ENCODE data around the gene PPP2R5D. TPM values are rescaled to one million over a fixed set of nuclear protein-coding genes. Genes with fewer than 3 reads are reported as not detected.
A peak's percentile ranks its signal among the peaks of the same experiment; 100 is the strongest.
"Not testable (repeated sequence)": the region's sequence is repeated elsewhere in the genome, so short reads cannot be mapped to it uniquely, and the experiment has no call there.

PPP2R5D gene
- total RNA-seq, 1 experiment from 2014 or later = 53.5 TPM

DNA sequence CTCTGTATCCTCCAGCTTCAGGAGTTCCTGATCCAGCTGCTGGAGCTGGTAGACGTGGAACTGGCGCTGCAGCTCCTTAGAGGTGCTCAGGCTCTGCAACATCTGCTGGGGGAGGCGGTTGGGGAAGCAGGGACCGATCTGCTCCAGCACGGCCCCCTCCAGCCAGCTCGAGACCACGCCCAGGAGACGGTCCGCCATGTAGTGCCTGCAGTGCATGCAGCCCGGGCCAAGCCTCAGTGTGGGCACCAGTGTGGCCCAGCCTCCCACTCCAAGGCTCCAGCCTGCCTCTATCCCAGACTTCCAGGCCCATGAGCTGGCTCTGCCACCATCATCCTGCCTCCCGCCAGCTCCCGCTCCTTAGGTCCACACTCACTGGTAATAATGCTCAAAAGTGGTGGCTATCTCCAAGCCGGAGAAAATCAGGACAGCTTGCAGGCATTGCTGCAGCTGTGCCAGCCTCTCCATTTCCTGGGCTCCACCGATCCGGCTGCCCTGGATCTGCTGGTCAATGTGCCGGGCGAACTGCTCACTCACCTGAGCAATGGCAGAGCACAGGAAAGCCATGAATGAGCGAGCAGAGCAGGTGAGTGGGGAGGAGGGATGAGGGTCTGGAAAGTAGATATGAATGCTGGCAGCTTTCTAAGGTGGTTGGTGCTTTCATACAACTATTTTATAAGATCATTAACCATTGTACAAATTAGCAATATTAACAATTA lies 56.3 kb downstream of the PPP2R5D start:
- H3K79me2 ChIP-seq (ENCODE audit: insufficient read depth, low read length) = no peaks in the 10 kb centered on the region

DNA sequence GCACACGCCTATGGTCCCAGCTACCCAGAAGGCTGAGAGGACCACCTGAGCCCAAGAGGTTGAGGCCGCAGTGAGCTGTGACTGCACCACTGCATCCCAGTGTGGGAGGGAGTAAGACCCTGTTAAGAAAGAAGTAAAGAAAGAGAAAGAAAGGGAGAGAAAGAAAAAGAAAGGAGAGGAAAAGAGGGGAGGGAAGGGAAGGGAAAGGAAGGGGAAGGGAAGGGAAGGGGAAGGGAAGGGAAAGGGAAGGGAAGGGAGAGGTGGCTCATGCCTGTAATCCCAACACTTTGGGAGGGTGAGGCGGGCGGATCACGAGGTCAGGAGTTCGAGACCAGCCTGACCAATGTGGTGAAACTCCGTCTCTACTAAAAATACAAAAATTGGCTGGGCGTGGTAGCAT lies 57.1 kb downstream of the PPP2R5D start:
- H3K14ac ChIP-seq (ENCODE audit: insufficient read depth, low read length); H3K9ac ChIP-seq (ENCODE audit: extremely low read depth, insufficient read length, low read length); H3K56ac ChIP-seq (ENCODE audit: insufficient read length, low read depth, low read length); H2BK15ac ChIP-seq (ENCODE audit: low read depth, low read length); H3K23ac ChIP-seq (ENCODE audit: insufficient read length, low read depth, low read length); H3K4me2 ChIP-seq (ENCODE audit: insufficient read depth, insufficient read length, low read length); H4K20me1 ChIP-seq (ENCODE audit: control insufficient read depth, insufficient read depth, insufficient read length); H3K27me3 ChIP-seq (ENCODE audit: insufficient read depth, low read length); H3T11ph ChIP-seq (ENCODE audit: low read length); H3K18ac ChIP-seq (ENCODE audit: insufficient read length, low read depth, low read length); H2AFZ ChIP-seq (ENCODE audit: low read length); H2BK20ac ChIP-seq (ENCODE audit: low read depth, low read length, poor library complexity, severe bottlenecking); H3K4ac ChIP-seq (ENCODE audit: low read depth, low read length); H3K9me3 Mint-ChIP-seq; H2BK12ac ChIP-seq (ENCODE audit: insufficient read length, low read depth, low read length); H3K9me3 ChIP-seq (ENCODE audit: control insufficient read depth, low read depth, low read length); H4K5ac ChIP-seq (ENCODE audit: insufficient read length, low read depth, low read length); DNase-seq; H4K8ac ChIP-seq (replicated peaks; ENCODE audit: insufficient read length, low read depth, low read length); H3K4me3 Mint-ChIP-seq; H3K27ac Mint-ChIP-seq; H2AK5ac ChIP-seq (ENCODE audit: insufficient read length, low read length); H2BK120ac ChIP-seq (ENCODE audit: low read depth, low read length, poor library complexity, severe bottlenecking); H2BK5ac ChIP-seq (ENCODE audit: insufficient read length, low read length); H4K91ac ChIP-seq (ENCODE audit: insufficient read length, low read depth, low read length); H3K79me1 ChIP-seq (ENCODE audit: insufficient read depth, low read depth, low read length, poor library complexity, severe bottlenecking); H3K23me2 ChIP-seq (ENCODE audit: insufficient read length, low read depth, low read length, poor library complexity, severe bottlenecking); H3K27me3 Mint-ChIP-seq (ENCODE audit: low read depth); H3K27ac ChIP-seq (ENCODE audit: insufficient read length, low read depth, low read length); H3K79me2 ChIP-seq (ENCODE audit: insufficient read depth, low read length); H3K4me1 ChIP-seq (ENCODE audit: insufficient read depth, low read length); H3K4me1 Mint-ChIP-seq: not testable (repeated sequence)
- H3K36me3 Mint-ChIP-seq (ENCODE audit: insufficient read depth in 1 of 3, low read depth in 3 of 3) = peaks cover 33 to 84% (median 83%) of the 10 kb centered on the region in 3 experiments
- no CpG with 5 or more reads among the region's 8 CpGs for WGBS (ENCODE audit: extremely low coverage, insufficient read length, low lambda C conversion rate)

More for the DNA sequence above, 56.3 kb downstream of the PPP2R5D start:
- no peak overlapping the region for H2BK20ac ChIP-seq (ENCODE audit: low read depth, low read length, poor library complexity, severe bottlenecking)
- no peak overlapping the region for H3K4me2 ChIP-seq (ENCODE audit: insufficient read depth, insufficient read length, low read length)
- no peak overlapping the region for H2BK120ac ChIP-seq (ENCODE audit: low read depth, low read length, poor library complexity, severe bottlenecking)
- no peak for TF ChIP-seq CTCF (conservative IDR thresholded peaks at IDR 0.05)
- no peak overlapping the region for H3K9ac ChIP-seq (ENCODE audit: extremely low read depth, insufficient read length, low read length)
- no peak overlapping the region for H2AFZ ChIP-seq (ENCODE audit: low read length)
- H4K8ac ChIP-seq (replicated peaks; ENCODE audit: insufficient read length, low read depth, low read length) = no peak overlapping the region
- no peak overlapping the region; a peak in 2 of 5 replicates for H3K4me3 Mint-ChIP-seq
- no peak overlapping the region for H4K5ac ChIP-seq (ENCODE audit: insufficient read length, low read depth, low read length)
- H2BK15ac ChIP-seq (ENCODE audit: low read depth, low read length) = no peak overlapping the region
- no peak overlapping the region for H2BK5ac ChIP-seq (ENCODE audit: insufficient read length, low read length)
- H3K4me1 ChIP-seq (ENCODE audit: insufficient read depth, low read length) = no peaks in the 10 kb centered on the region
- H3K36me3 Mint-ChIP-seq (ENCODE audit: insufficient read depth in 1 of 3, low read depth in 3 of 3) = peaks cover 30 to 81% (median 76%) of the 10 kb centered on the region in 3 experiments
- no peak overlapping the region for H4K91ac ChIP-seq (ENCODE audit: insufficient read length, low read depth, low read length)
- H3K9me3 Mint-ChIP-seq = no peaks in the 10 kb centered on the region; a peak in 1 of 5 replicates
- no peak overlapping the region for H3K18ac ChIP-seq (ENCODE audit: insufficient read length, low read depth, low read length)
- no peaks in the 10 kb centered on the region; the same call in none of the 2 replicates for H3K27me3 Mint-ChIP-seq (ENCODE audit: low read depth)
- no peak overlapping the region for H3K23ac ChIP-seq (ENCODE audit: insufficient read length, low read depth, low read length)
- H2BK12ac ChIP-seq (ENCODE audit: insufficient read length, low read depth, low read length) = no peak overlapping the region
- H3T11ph ChIP-seq (ENCODE audit: low read length) = no peak overlapping the region
- no peak overlapping the region for H3K4ac ChIP-seq (ENCODE audit: low read depth, low read length)
- DNase-seq = peak; percentile 17
- no peaks in the 10 kb centered on the region for H4K20me1 ChIP-seq (ENCODE audit: control insufficient read depth, insufficient read depth, insufficient read length)
- H3K27ac Mint-ChIP-seq = peak overlapping the region in 2 of 3 experiments; percentile 68 to 92; a peak in 2 of 7 replicates
- no peaks in the 10 kb centered on the region for H3K79me1 ChIP-seq (ENCODE audit: insufficient read depth, low read depth, low read length, poor library complexity, severe bottlenecking)
- H3K23me2 ChIP-seq (ENCODE audit: insufficient read length, low read depth, low read length, poor library complexity, severe bottlenecking) = no peaks in the 10 kb centered on the region
- H3K9me3 ChIP-seq (ENCODE audit: control insufficient read depth, low read depth, low read length) = no peaks in the 10 kb centered on the region
- H3K56ac ChIP-seq (ENCODE audit: insufficient read length, low read depth, low read length) = no peak overlapping the region
- H3K4me1 Mint-ChIP-seq = no peaks in the 10 kb centered on the region
- no peak overlapping the region for H3K27ac ChIP-seq (ENCODE audit: insufficient read length, low read depth, low read length)
- H2AK5ac ChIP-seq (ENCODE audit: insufficient read length, low read length) = no peak overlapping the region
- no peaks in the 10 kb centered on the region for H3K27me3 ChIP-seq (ENCODE audit: insufficient read depth, low read length)
- H3K14ac ChIP-seq (ENCODE audit: insufficient read depth, low read length) = no peak overlapping the region
- WGBS (ENCODE audit: extremely low coverage, insufficient read length, low lambda C conversion rate) = no CpG with 5 or more reads among the region's 18 CpGs

Measured in H9 (cell line).